Activated CD8-positive, alpha-beta memory T cell treated with anti-CD3 and anti-CD28 coated beads, Interleukin-2, amount 10 ng/mL, durations not matched to agents 7 days and 5 days (primary cell): ENCODE data around the gene TBL1Y. TPM values are rescaled to one million over a fixed set of nuclear protein-coding genes. Genes with fewer than 3 reads are reported as not detected.
"Not testable (repeated sequence)": the region's sequence is repeated elsewhere in the genome, so short reads cannot be mapped to it uniquely, and the experiment has no call there.

Experiments
- ATAC-seq: fragments of 150-1000 bp; cut with Tn5 transposase; one replicate; pipeline ENCODE4 v1.10.0; 2021; ENCODE audit warnings: moderate library complexity
- CTCF ChIA-PET: fragments of 350-600 bp; sonication (Branson Sonifier 250); formaldehyde crosslinking; loops from one replicate; lab custom pipeline; 2021; ENCODE audit warnings: antibody characterized with exemption; lab: Charles Lee
- DNase-seq: peaks from one replicate; pipeline ENCODE4 v3.0.0-alpha.2; 2020
- H3K27ac Mint-ChIP-seq: one replicate; pipeline ENCODE4 v1.8.0; 2021; ENCODE audit warnings: mild to moderate bottlenecking, mixed read lengths
- H3K27me3 Mint-ChIP-seq: one replicate; pipeline ENCODE4 v1.8.0; 2021; ENCODE audit warnings: mixed read lengths
- H3K36me3 Mint-ChIP-seq: one replicate; pipeline ENCODE4 v1.8.0; 2021; ENCODE audit warnings: mild to moderate bottlenecking, mixed read lengths
- H3K4me1 Mint-ChIP-seq: one replicate; pipeline ENCODE4 v1.8.0; 2021; ENCODE audit warnings: mixed read lengths
- H3K4me3 Mint-ChIP-seq: one replicate; pipeline ENCODE4 v1.8.0; 2021; ENCODE audit warnings: mild to moderate bottlenecking, moderate library complexity, mixed read lengths
- H3K9me3 Mint-ChIP-seq: one replicate; pipeline ENCODE4 v1.8.0; 2022; ENCODE audit warnings: low read depth, mixed read lengths
- total RNA-seq, 2 experiments: library from RNA; stranded (reverse); gene quantifications; one replicate each; pipeline ENCODE4 v1.2.3, GENCODE V29; 2021

Gene TBL1Y
- total RNA-seq, result not detected

DNA sequence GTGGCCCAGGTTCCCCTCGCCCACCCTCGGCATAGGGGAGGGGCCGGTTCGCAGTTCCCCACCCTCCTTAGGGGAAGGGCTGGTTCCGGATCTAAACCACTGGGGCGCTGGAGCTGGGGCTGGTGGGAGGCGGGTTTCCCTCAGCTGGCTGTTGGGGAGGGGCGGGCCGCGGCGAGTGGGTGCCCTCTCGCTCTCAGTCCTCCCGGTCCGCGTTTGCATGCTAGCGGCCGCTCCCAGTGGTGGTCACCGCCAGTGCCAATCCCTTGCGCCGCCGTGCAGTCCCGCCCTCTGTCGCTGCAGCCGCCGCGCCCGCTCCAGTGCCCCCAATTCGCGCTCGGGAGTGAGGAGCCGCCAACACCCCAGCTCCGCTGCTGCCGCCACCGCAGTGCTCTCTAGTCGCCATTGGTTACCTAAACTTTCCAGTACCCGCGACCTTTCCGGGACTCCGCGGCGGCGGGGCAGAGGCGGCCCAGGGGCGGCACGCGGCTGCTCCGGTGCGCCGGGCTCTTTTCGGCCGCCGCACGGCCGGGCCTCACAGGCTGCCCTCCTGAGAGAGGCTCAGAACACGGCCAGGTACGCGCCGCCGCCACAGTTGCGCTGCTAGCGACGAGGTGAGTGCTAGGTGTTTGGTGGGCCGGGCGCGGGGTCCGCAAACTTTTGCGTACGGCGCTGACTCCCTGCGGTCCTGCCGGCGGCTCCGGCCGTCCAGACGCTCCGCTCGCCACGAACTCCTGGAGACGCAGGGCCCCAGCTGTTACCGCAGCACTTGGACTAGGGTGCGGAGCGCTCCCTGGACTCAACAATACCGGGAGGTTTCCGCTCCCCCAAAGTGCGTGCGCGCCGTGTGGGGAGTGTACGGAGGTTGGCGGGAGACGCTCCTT is at the start of gene TBL1Y:
Gene TBL1Y, plus strand, starts transcription at position 326 of the 881 bp plus-strand sequence. CDS start 114,388 bp downstream, outside the sequence.
- Mint-ChIP-seq H3K36me3 (no peaks in the 10 kb centered on the region), H3K27ac (no peak within 1 kb of the TSS), H3K4me3 (no peak within 1 kb of the TSS), H3K9me3 (no peaks in the 10 kb centered on the region), H3K27me3 (peaks cover 45% of the 10 kb centered on the region), H3K4me1 (peaks cover 3% of the 10 kb centered on the region)
- CTCF ChIA-PET, result no interaction called here
- ATAC-seq (no peak), DNase-seq (no peak)

- H3K36me3 Mint-ChIP-seq, result no peaks in the 10 kb centered on the region
- H3K4me3 Mint-ChIP-seq, result no peak overlapping the region
- CTCF ChIA-PET, result no interaction called here
- no peaks in the 10 kb centered on the region for H3K9me3 Mint-ChIP-seq
- ATAC-seq (no peak), DNase-seq (no peak)
- H3K4me1 Mint-ChIP-seq, result no peaks in the 10 kb centered on the region
- no peaks in the 10 kb centered on the region for H3K27me3 Mint-ChIP-seq
- no peak overlapping the region for H3K27ac Mint-ChIP-seq
Observed at GRCh38 chrY:6894496-6894895, 16.0 kb upstream of the TBL1Y start.

- Mint-ChIP-seq H3K36me3 (no peaks in the 10 kb centered on the region), H3K4me1 (no peaks in the 10 kb centered on the region), H3K27me3 (no peaks in the 10 kb centered on the region), H3K9me3 (no peaks in the 10 kb centered on the region), H3K27ac (no peak overlapping the region), H3K4me3 (no peak overlapping the region)
- ATAC-seq, result no peak
- DNase-seq, result no peak
- CTCF ChIA-PET, result no interaction called here
Observed at GRCh38 chrY:6895236-6895635, 15.3 kb upstream of the TBL1Y start.

DNA sequence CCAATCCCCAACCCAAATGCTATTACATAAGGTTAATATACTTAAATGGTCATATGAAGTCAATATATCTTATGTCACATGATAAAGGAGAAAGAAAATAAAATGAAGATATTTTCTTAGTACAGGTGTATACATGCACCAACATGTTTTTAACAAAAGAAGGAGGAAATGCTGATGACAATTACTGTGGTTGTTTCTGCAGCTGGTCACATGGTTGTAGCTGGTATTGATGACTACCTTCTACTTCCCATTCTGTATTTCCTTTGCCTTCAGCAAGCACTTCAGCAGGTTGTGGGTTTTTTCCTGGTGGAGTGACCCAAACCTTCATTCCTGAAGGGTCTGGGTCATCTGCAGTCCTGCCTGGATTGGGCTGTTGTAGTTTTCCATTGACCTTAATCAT is 8.4 kb upstream of the TBL1Y start:
- H3K27ac Mint-ChIP-seq, H3K9me3 Mint-ChIP-seq, H3K4me1 Mint-ChIP-seq, CTCF ChIA-PET, ATAC-seq, H3K4me3 Mint-ChIP-seq, H3K27me3 Mint-ChIP-seq, DNase-seq, H3K36me3 Mint-ChIP-seq: not testable (repeated sequence)

GRCh38 chrY:6907591-6907990 is 2.9 kb upstream of the TBL1Y start:
- peaks cover 34% of the 10 kb centered on the region for H3K27me3 Mint-ChIP-seq
- ATAC-seq, result no peak
- peaks cover 3% of the 10 kb centered on the region for H3K4me1 Mint-ChIP-seq
- CTCF ChIA-PET, result no interaction called here
- no peaks in the 10 kb centered on the region for H3K36me3 Mint-ChIP-seq
- no peak overlapping the region for H3K27ac Mint-ChIP-seq
- no peak overlapping the region for H3K4me3 Mint-ChIP-seq
- no peaks in the 10 kb centered on the region for H3K9me3 Mint-ChIP-seq
- no peak for DNase-seq

DNA sequence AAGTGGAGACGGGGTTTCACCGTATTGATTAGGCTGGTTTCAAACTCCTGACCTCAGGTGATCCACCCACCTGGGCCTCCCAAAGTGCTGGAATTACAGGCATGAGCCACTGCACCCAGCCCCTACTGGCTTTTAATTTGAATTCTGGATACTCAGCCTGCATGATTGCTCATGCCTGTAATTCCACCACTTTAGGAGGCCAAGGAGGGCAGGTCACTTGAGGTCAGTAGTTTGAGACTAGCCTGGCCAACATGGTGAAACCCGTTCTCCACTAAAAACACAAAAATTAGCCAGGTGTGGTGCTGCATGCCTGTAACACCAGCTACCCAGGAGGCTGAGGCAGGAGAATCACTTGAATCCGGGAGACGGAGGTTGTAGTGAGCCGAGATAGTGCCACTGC is 2.5 kb upstream of the TBL1Y start:
- H3K36me3 Mint-ChIP-seq, CTCF ChIA-PET, H3K27ac Mint-ChIP-seq, DNase-seq, H3K4me3 Mint-ChIP-seq, ATAC-seq, H3K9me3 Mint-ChIP-seq, H3K4me1 Mint-ChIP-seq: not testable (repeated sequence)
- H3K27me3 Mint-ChIP-seq, result peaks cover 37% of the 10 kb centered on the region

DNA sequence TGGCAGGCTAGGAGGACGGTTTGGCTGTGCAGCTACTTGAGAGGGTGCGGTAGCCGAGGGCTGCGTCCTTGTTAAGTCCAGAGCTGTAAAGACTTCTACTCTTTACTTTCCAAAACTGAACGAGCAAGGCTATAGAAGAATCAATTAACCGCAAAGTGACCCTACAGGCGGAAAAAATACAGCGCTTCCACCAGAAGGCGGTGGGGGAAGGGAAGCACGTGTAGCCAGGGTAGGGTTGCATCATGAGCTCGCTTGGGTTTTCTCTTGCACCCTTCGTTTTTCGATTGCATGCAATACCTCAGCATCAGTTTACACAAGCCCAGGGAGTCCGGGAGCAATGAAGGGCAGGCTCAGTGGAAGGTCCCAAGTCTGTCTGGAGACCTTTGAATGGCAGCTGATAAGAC is 1.4 kb upstream of the TBL1Y start:
- H3K27ac Mint-ChIP-seq, result no peak overlapping the region
- peaks cover 45% of the 10 kb centered on the region for H3K27me3 Mint-ChIP-seq
- H3K4me3 Mint-ChIP-seq, result no peak overlapping the region
- CTCF ChIA-PET, result no interaction called here
- no peak for DNase-seq
- H3K36me3 Mint-ChIP-seq, result no peaks in the 10 kb centered on the region
- H3K9me3 Mint-ChIP-seq, result no peaks in the 10 kb centered on the region
- H3K4me1 Mint-ChIP-seq, result peaks cover 3% of the 10 kb centered on the region
- no peak for ATAC-seq

DNA sequence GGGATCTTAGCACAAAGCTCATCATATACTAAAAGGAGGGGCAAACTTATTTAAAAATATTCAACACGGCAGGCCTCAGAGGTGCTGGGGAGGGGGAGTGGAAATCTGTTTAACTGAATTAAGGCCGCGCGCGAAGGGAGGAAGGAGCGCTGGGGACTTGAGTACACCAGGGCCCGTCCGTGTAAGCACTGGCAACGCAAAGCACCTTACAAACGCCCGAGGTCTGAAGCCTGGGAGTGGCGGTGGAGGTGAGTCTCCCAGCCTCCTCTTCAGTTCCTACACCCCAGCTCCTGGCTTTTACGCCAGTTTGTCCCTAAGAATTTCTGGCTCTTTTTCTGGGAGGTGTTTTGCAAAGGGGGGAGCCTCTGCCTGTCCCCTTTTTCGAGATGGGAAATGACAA is 641 bp upstream of the TBL1Y start:
- no peak for DNase-seq
- ATAC-seq, result no peak
- H3K4me1 Mint-ChIP-seq, result peaks cover 3% of the 10 kb centered on the region
- H3K27me3 Mint-ChIP-seq, result peaks cover 45% of the 10 kb centered on the region
- H3K36me3 Mint-ChIP-seq, result no peaks in the 10 kb centered on the region
- H3K27ac Mint-ChIP-seq, result no peak overlapping the region
- H3K9me3 Mint-ChIP-seq, result no peaks in the 10 kb centered on the region
- H3K4me3 Mint-ChIP-seq, result no peak overlapping the region
- CTCF ChIA-PET, result no interaction called here

DNA sequence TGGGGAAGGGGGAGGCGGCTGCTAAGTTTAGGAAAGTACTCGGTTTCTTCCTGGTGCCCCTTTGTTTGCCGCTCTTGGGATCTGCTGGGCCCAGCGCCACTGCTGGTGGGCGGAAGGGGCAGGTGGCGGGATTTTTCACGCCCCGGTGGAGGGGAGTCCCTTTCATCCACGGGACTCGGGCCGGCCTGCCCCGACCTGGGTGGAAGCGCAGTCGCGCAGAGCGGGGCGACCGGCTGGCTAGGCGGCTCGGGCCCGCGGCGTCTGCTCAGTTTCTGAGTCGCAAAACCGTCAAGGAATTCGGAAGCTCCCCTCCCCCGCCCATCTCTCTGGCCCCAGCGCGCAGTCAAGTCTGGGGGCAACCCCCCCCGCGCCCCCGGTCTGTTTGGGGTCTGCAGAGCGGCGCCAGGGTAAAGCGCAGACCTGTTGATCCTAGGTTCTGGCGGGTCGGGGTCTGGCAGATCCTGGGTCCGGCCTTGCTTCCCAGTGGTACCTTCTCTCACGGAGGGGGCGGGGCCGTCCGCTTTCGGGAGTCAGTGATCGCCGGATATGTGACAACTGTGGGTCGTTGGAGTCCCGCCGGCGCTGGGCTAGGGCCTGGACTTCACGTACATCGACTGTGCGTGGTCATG is 870 bp downstream of the TBL1Y start, which contains the start of gene AMELY:
Gene AMELY, minus strand, starts transcription at position 500 of the 629 bp plus-strand sequence. CDS start 39,144 bp downstream, outside the sequence.
- no peak within 1 kb of the TSS for H3K27ac Mint-ChIP-seq
- no peak within 1 kb of the TSS for H3K4me3 Mint-ChIP-seq
- DNase-seq, result no peak
- no peaks in the 10 kb centered on the region for H3K36me3 Mint-ChIP-seq
- no peak for ATAC-seq
- peaks cover 3% of the 10 kb centered on the region for H3K4me1 Mint-ChIP-seq
- peaks cover 45% of the 10 kb centered on the region for H3K27me3 Mint-ChIP-seq
- no peaks in the 10 kb centered on the region for H3K9me3 Mint-ChIP-seq
- CTCF ChIA-PET, result no interaction called here

DNA sequence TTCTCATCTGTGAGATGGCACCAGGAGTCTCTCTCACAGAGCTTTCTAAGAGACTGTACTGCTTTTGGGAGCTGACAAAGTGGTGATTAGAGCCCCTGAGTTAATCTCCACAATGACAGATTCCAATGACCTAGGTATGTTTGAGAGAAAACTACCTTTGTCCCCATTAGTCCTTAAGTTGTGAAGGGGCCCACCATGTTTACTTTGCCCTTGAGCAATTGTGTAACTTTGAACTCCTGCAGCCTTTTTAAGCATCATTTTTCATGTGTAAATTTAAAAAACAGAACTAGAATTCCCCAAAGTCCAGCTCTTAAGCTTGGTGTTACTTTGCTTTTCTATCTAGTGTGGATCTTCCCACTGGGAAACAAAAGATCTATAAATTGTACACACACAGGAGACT is 2.9 kb downstream of the TBL1Y start:
- CTCF ChIA-PET, result no interaction called here
- Mint-ChIP-seq H3K27ac (no peak overlapping the region), H3K4me3 (no peak overlapping the region), H3K4me1 (peaks cover 3% of the 10 kb centered on the region), H3K36me3 (no peaks in the 10 kb centered on the region), H3K9me3 (no peaks in the 10 kb centered on the region), H3K27me3 (peaks cover 45% of the 10 kb centered on the region)
- DNase-seq (no peak), ATAC-seq (no peak)

- ATAC-seq, result no peak
- CTCF ChIA-PET, result no interaction called here
Observed at GRCh38 chrY:6921061-6921460, 10.6 kb downstream of the TBL1Y start.

DNA sequence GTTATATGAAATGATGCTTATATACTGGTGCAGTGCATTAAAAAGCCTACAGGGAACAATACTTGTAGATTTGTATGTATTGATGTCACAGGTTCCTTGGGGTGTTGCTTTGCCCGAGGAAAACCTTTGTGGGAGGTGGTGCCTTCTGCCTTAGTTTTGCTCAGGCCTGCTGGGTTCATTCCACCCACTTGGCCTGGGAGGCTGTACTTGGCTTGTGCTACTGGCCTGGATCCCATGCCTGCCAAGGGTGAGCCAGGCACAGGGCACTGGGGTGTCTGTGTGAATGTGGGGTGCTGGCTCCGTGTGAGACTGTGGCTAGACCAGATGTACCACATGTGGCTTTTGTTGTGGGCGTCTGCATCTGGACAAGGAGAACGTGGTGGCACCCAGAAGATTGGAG is 17.8 kb downstream of the TBL1Y start:
- Mint-ChIP-seq H3K36me3 (no peaks in the 10 kb centered on the region), H3K27me3 (no peaks in the 10 kb centered on the region), H3K27ac (no peak overlapping the region), H3K9me3 (no peaks in the 10 kb centered on the region), H3K4me1 (no peaks in the 10 kb centered on the region), H3K4me3 (no peak overlapping the region)
- DNase-seq (no peak), ATAC-seq (no peak)
- CTCF ChIA-PET, result no interaction called here

More at GRCh38 chrY:6921061-6921460, 10.6 kb downstream of the TBL1Y start:
- Mint-ChIP-seq H3K27me3 (no peaks in the 10 kb centered on the region), H3K36me3 (no peaks in the 10 kb centered on the region), H3K4me1 (no peaks in the 10 kb centered on the region), H3K27ac (no peak overlapping the region), H3K4me3 (no peak overlapping the region), H3K9me3 (no peaks in the 10 kb centered on the region)
- no peak for DNase-seq

- Mint-ChIP-seq H3K9me3 (no peaks in the 10 kb centered on the region), H3K4me1 (no peaks in the 10 kb centered on the region), H3K36me3 (no peaks in the 10 kb centered on the region), H3K27me3 (no peaks in the 10 kb centered on the region), H3K27ac (no peak overlapping the region), H3K4me3 (no peak overlapping the region)
- DNase-seq (no peak), ATAC-seq (no peak)
- CTCF ChIA-PET, result no interaction called here
Observed at GRCh38 chrY:6929237-6929636, 18.7 kb downstream of the TBL1Y start.
